WTC11 (cell line): ENCODE results near the gene MAOA. TPM values are rescaled to one million over a fixed set of nuclear protein-coding genes. Genes with fewer than 3 reads are reported as not detected.

ENCODE experiments used
- ATAC-seq: fragments of 200-7000 bp; cut with Tn5 transposase; 2 replicates; pipeline ENCODE4 v1.10.0; 2021; ENCODE audit warnings: mild to moderate bottlenecking, moderate library complexity
- CTCF ChIA-PET: fragments of 300-600 bp; sonication (Branson Sonifier 250); formaldehyde crosslinking; loops from one replicate; lab custom pipeline; 2021; ENCODE audit warnings: antibody characterized with exemption; lab: Charles Lee
- POLR2A ChIA-PET: fragments of 350-600 bp; sonication (Branson Sonifier 250); formaldehyde crosslinking; loops from one replicate; lab custom pipeline; 2021; ENCODE audit warnings: antibody characterized with exemption; lab: Charles Lee
- DNase-seq: peaks from one replicate; pipeline ENCODE4 v3.0.0; 2021; ENCODE audit warnings: low spot score
- H3K27ac Mint-ChIP-seq: 2 replicates; pipeline ENCODE4 v1.8.0; 2021; ENCODE audit warnings: mixed read lengths
- H3K27me3 Mint-ChIP-seq: 2 replicates; pipeline ENCODE4 v1.8.0; 2021; ENCODE audit warnings: low read depth, mild to moderate bottlenecking, moderate library complexity, mixed read lengths
- H3K36me3 Mint-ChIP-seq: 2 replicates; pipeline ENCODE4 v1.8.0; 2021; ENCODE audit warnings: mixed read lengths
- H3K4me1 Mint-ChIP-seq: 2 replicates; pipeline ENCODE4 v1.8.0; 2022; ENCODE audit warnings: mixed read lengths
- H3K4me3 Mint-ChIP-seq: 2 replicates; pipeline ENCODE4 v1.8.0; 2021; ENCODE audit warnings: mild to moderate bottlenecking, moderate library complexity, mixed read lengths
- H3K9me3 Mint-ChIP-seq: 2 replicates; pipeline ENCODE4 v1.8.0; 2021; ENCODE audit warnings: mixed read lengths
- E2F4 ChIP-seq: sonication (generic); formaldehyde crosslinking; IDR thresholded peaks from 2 replicates; pipeline ENCODE4 v1.8.1; 2022; ENCODE audit warnings: low read depth, mild to moderate bottlenecking, moderate library complexity, missing genetic modification reagents, borderline replicate concordance
- EMX1 ChIP-seq: fragments of 250-450 bp; sonication (Bioruptor Pico); IDR thresholded peaks from 2 replicates; pipeline ENCODE4 v1.8.0; 2021; ENCODE audit warnings: mild to moderate bottlenecking
- ESRRA ChIP-seq: sonication (generic); formaldehyde crosslinking; IDR thresholded peaks from 2 replicates; pipeline ENCODE4 v1.8.1; 2022; ENCODE audit warnings: mild to moderate bottlenecking, missing genetic modification reagents, borderline replicate concordance
- FOXK1 ChIP-seq: sonication (generic); formaldehyde crosslinking; IDR thresholded peaks from 2 replicates; pipeline ENCODE4 v1.8.0; 2022; ENCODE audit warnings: mild to moderate bottlenecking, moderate library complexity, missing genetic modification reagents
- FOXP1 ChIP-seq: sonication (generic); formaldehyde crosslinking; IDR thresholded peaks from 2 replicates; pipeline ENCODE4 v1.8.0; 2022; ENCODE audit warnings: missing genetic modification reagents, mild to moderate bottlenecking, moderate library complexity, borderline replicate concordance
- FOXP4 ChIP-seq: sonication (generic); formaldehyde crosslinking; IDR thresholded peaks from 2 replicates; pipeline ENCODE4 v1.8.0; 2022; ENCODE audit warnings: mild to moderate bottlenecking, missing genetic modification reagents
- GABPB1 ChIP-seq: sonication (generic); formaldehyde crosslinking; IDR thresholded peaks from 2 replicates; pipeline ENCODE4 v1.8.1; 2023; ENCODE audit warnings: mild to moderate bottlenecking, missing genetic modification reagents
- HMGA2 ChIP-seq: fragments of 250-450 bp; sonication (Bioruptor Pico); IDR thresholded peaks from 2 replicates; pipeline ENCODE4 v1.4.0; 2021; ENCODE audit warnings: mild to moderate bottlenecking, moderate library complexity
- JAZF1 ChIP-seq: fragments of 250-450 bp; sonication (Bioruptor Pico); IDR thresholded peaks from 2 replicates; pipeline ENCODE4 v1.9.0; 2021; ENCODE audit warnings: moderate library complexity, mild to moderate bottlenecking, inconsistent platforms
- MAX ChIP-seq: sonication (generic); formaldehyde crosslinking; IDR thresholded peaks from 2 replicates; pipeline ENCODE4 v1.8.0; 2022; ENCODE audit warnings: mild to moderate bottlenecking, missing genetic modification reagents
- MLX ChIP-seq: sonication (generic); formaldehyde crosslinking; IDR thresholded peaks from 2 replicates; pipeline ENCODE4 v1.8.1; 2023; ENCODE audit warnings: mild to moderate bottlenecking, missing genetic modification reagents, moderate library complexity
- NFYB ChIP-seq: sonication (generic); formaldehyde crosslinking; conservative IDR thresholded peaks from 2 replicates; pipeline ENCODE4 v1.8.0; 2022; ENCODE audit warnings: low read depth, missing genetic modification reagents
- PRDM15 ChIP-seq: sonication (generic); formaldehyde crosslinking; IDR thresholded peaks from 2 replicates; pipeline ENCODE4 v1.8.0; 2022; ENCODE audit warnings: missing genetic modification reagents
- PREB ChIP-seq: sonication (generic); formaldehyde crosslinking; IDR thresholded peaks from 2 replicates; pipeline ENCODE4 v1.8.1; 2022; ENCODE audit warnings: mild to moderate bottlenecking, missing genetic modification reagents, moderate library complexity, borderline replicate concordance
- PRRX2 ChIP-seq: fragments of 250-450 bp; sonication (Bioruptor Pico); IDR thresholded peaks from 2 replicates; pipeline ENCODE4 v1.8.0; 2021; ENCODE audit warnings: mild to moderate bottlenecking
- RORB ChIP-seq: fragments of 250-450 bp; sonication (Bioruptor Pico); IDR thresholded peaks from 2 replicates; pipeline ENCODE4 v1.9.0; 2021; ENCODE audit warnings: mild to moderate bottlenecking
- SMAD4 ChIP-seq: sonication (generic); formaldehyde crosslinking; IDR thresholded peaks from 2 replicates; pipeline ENCODE4 v1.8.0; 2022; ENCODE audit warnings: mild to moderate bottlenecking, missing genetic modification reagents
- TEAD1 ChIP-seq: sonication (generic); formaldehyde crosslinking; IDR thresholded peaks from 2 replicates; pipeline ENCODE4 v1.8.0; 2022; ENCODE audit warnings: mild to moderate bottlenecking, missing genetic modification reagents
- ZBTB21 ChIP-seq: sonication (generic); formaldehyde crosslinking; IDR thresholded peaks from 2 replicates; pipeline ENCODE4 v1.8.1; 2023; ENCODE audit warnings: mild to moderate bottlenecking, missing genetic modification reagents, borderline replicate concordance
- ZNF121 ChIP-seq: sonication (generic); formaldehyde crosslinking; IDR thresholded peaks from 2 replicates; pipeline ENCODE4 v1.8.0; 2023; ENCODE audit warnings: missing genetic modification reagents
- ZNF138 ChIP-seq: sonication (generic); formaldehyde crosslinking; conservative IDR thresholded peaks from 2 replicates; pipeline ENCODE4 v1.8.1; 2022; ENCODE audit warnings: mild to moderate bottlenecking, moderate library complexity, missing genetic modification reagents
- ZNF263 ChIP-seq: sonication (generic); formaldehyde crosslinking; IDR thresholded peaks from 2 replicates; pipeline ENCODE4 v1.8.1; 2022; ENCODE audit warnings: low read depth, mild to moderate bottlenecking, moderate library complexity, missing genetic modification reagents
- ZNF317 ChIP-seq: sonication (generic); formaldehyde crosslinking; IDR thresholded peaks from 2 replicates; pipeline ENCODE4 v1.8.1; 2023; ENCODE audit warnings: low read depth, mild to moderate bottlenecking, moderate library complexity, missing genetic modification reagents, borderline replicate concordance
- ZNF423 ChIP-seq: fragments of 250-450 bp; sonication (Bioruptor Pico); IDR thresholded peaks from 2 replicates; pipeline ENCODE4 v2.1.2; 2022; ENCODE audit warnings: mild to moderate bottlenecking, moderate library complexity
- total RNA-seq: library from RNA; stranded (reverse); gene quantifications from 3 replicates; pipeline ENCODE4 v1.2.3, GENCODE V29; 2021

MAOA gene
- total RNA-seq, 1 experiment from 2014 or later, result 6.0 TPM

- no peak for TF ChIP-seq ZBTB21 (CRISPR knock-in tag)
Measured at GRCh38 chrX:43733699-43734098, 77.6 kb downstream of the MAOA start (continued).

GRCh38 chrX:43734444-43734843 is 78.3 kb downstream of the MAOA start:
- Mint-ChIP-seq H3K4me1 (peaks cover 13% of the 10 kb centered on the region), H3K27ac (no peak overlapping the region), H3K36me3 (no peaks in the 10 kb centered on the region; the same call in 1 of the 2 replicates), H3K4me3 (no peak overlapping the region), H3K27me3 (no peaks in the 10 kb centered on the region), H3K9me3 (no peaks in the 10 kb centered on the region)
- ATAC-seq, result no peak
- DNase-seq, result no peak
- POLR2A ChIA-PET, result no interaction called here
- CTCF ChIA-PET, result no interaction called here
- TF ChIP-seq E2F4 (CRISPR knock-in tag), result no peak
- TF ChIP-seq NFYB (CRISPR knock-in tag), result no peak
- no peak for TF ChIP-seq FOXP1 (CRISPR knock-in tag)
- TF ChIP-seq JAZF1 (CRISPR knock-in tag), result no peak
- TF ChIP-seq MLX, result no peak

- no peaks in the 10 kb centered on the region for H3K27me3 Mint-ChIP-seq
- H3K4me1 Mint-ChIP-seq, result peaks cover 13% of the 10 kb centered on the region
- TF ChIP-seq EMX1 (CRISPR knock-in tag), result no peak
- no peak for TF ChIP-seq TEAD1 (CRISPR knock-in tag)
- no peak for TF ChIP-seq FOXP4 (CRISPR knock-in tag)
- no peak for TF ChIP-seq ZNF121
- TF ChIP-seq, all 79 proteins: peak for 0
- H3K36me3 Mint-ChIP-seq, result no peaks in the 10 kb centered on the region; the same call in 1 of the 2 replicates
- ATAC-seq (no peak), DNase-seq (no peak)
- CTCF ChIA-PET, result interaction anchor here (1.7 kb wide), 1 partner anchor 15 kb away, joined by 6 read pairs; no protein-coding TSS in a partner anchor
- POLR2A ChIA-PET, result no interaction called here
- H3K4me3 Mint-ChIP-seq, result no peak overlapping the region
- no peak overlapping the region for H3K27ac Mint-ChIP-seq
- H3K9me3 Mint-ChIP-seq, result no peaks in the 10 kb centered on the region
Measured at GRCh38 chrX:43735534-43735933, 79.4 kb downstream of the MAOA start.

GRCh38 chrX:43735957-43736356 is 79.9 kb downstream of the MAOA start:
- Mint-ChIP-seq H3K9me3 (no peaks in the 10 kb centered on the region), H3K27ac (no peak overlapping the region), H3K27me3 (no peaks in the 10 kb centered on the region), H3K4me1 (peaks cover 13% of the 10 kb centered on the region), H3K36me3 (no peaks in the 10 kb centered on the region; the same call in 1 of the 2 replicates), H3K4me3 (no peak overlapping the region)
- ChIA-PET POLR2A (no interaction called here), CTCF (interaction anchor here (1.7 kb wide), 1 partner anchor 14 kb away, joined by 6 read pairs; no protein-coding TSS in a partner anchor)
- ATAC-seq, result no peak
- TF ChIP-seq PRDM15, result no peak
- TF ChIP-seq SMAD4 (CRISPR knock-in tag), result no peak
- no peak for TF ChIP-seq ZNF138
- no peak for TF ChIP-seq ZNF121
- TF ChIP-seq PRRX2 (CRISPR knock-in tag), result no peak
- TF ChIP-seq MAX (CRISPR knock-in tag), result no peak
- no peak for TF ChIP-seq FOXK1 (CRISPR knock-in tag)
- TF ChIP-seq ZNF423 (CRISPR knock-in tag), result no peak
- TF ChIP-seq PREB (CRISPR knock-in tag), result no peak
- TF ChIP-seq ZNF263 (CRISPR knock-in tag), result no peak
- no peak for TF ChIP-seq RORB (CRISPR knock-in tag)
- no peak for TF ChIP-seq ESRRA (CRISPR knock-in tag)
- TF ChIP-seq HMGA2, result no peak
- TF ChIP-seq GABPB1, result no peak
- no peak for TF ChIP-seq ZNF317 (CRISPR knock-in tag)
- DNase-seq, result no peak
